Gastrocnemius medialis (tissue), 4 donors: Measurements from ENCODE around the gene RAB3C.

Experiments used
- CTCF ChIP-seq, 5 experiments: fragments of 450-650 bp in 3 of 5; fragments of 200-600 bp in 2 of 5; sonication (generic) in 2 of 5; IDR thresholded peaks in 4 of 5; conservative IDR thresholded peaks in 1 of 5; 1 replicate in 4 of 5; 2 replicates in 1 of 5; pipeline ENCODE4 v1.5.1; 2016 to 2019; ENCODE audit warnings: antibody characterized with exemption in 5 of 5, mild to moderate bottlenecking in 3 of 5, moderate library complexity in 3 of 5
- POLR2A ChIP-seq, 2 donors: fragments of 450-650 bp; IDR thresholded peaks; one replicate each; pipeline ENCODE4 v1.6.1; 2017; ENCODE audit warnings: antibody characterized with exemption in 2 of 2, mild to moderate bottlenecking in 2 of 2, moderate library complexity in 2 of 2

GRCh38 chr5:58670582-58670981, 87.7 kb downstream of the RAB3C start:
- TF ChIP-seq CTCF (IDR thresholded peaks at IDR 0.05 in 4 of 5, conservative IDR thresholded peaks at IDR 0.05 in 1 of 5), result no peak
- TF ChIP-seq POLR2A (IDR thresholded peaks at IDR 0.05), result no peak
